GM15510 (cell line): ENCODE measurements around the gene ASTN1.

Source experiments
- POLR2A ChIP-seq: IDR thresholded peaks from 3 replicates; pipeline ENCODE4 v1.6.1; 2011; ENCODE audit warnings: borderline replicate concordance; ENCODE audit not compliant: insufficient read length; ENCODE audit errors: extremely low read depth

Gene ASTN1

GRCh38 chr1:177133977-177134538, 30.5 kb downstream of the ASTN1 start:
- TF ChIP-seq POLR2A = no peak

GRCh38 chr1:177132141-177132540, 32.4 kb downstream of the ASTN1 start:
- no peak for TF ChIP-seq POLR2A

GRCh38 chr1:177131723-177132122, 32.8 kb downstream of the ASTN1 start:
- no peak for TF ChIP-seq POLR2A

GRCh38 chr1:177130451-177130945, 34.0 kb downstream of the ASTN1 start:
- TF ChIP-seq POLR2A = no peak

GRCh38 chr1:177128665-177129281, 35.7 kb downstream of the ASTN1 start:
- TF ChIP-seq POLR2A = no peak

- TF ChIP-seq POLR2A = no peak
These were observed 38.2 kb downstream of the ASTN1 start for GRCh38 chr1:177126267-177126666.

- no peak for TF ChIP-seq POLR2A
These were observed 39.8 kb downstream of the ASTN1 start for GRCh38 chr1:177124577-177125278.

GRCh38 chr1:177122461-177123251, 41.9 kb downstream of the ASTN1 start:
- no peak for TF ChIP-seq POLR2A

- no peak for TF ChIP-seq POLR2A
These were observed 45.2 kb downstream of the ASTN1 start for GRCh38 chr1:177119311-177119710.

GRCh38 chr1:177118901-177119300, 45.6 kb downstream of the ASTN1 start:
- TF ChIP-seq POLR2A = no peak

GRCh38 chr1:177116941-177117340, 47.6 kb downstream of the ASTN1 start:
- TF ChIP-seq POLR2A = no peak

GRCh38 chr1:177106614-177107365, 57.7 kb downstream of the ASTN1 start:
- no peak for TF ChIP-seq POLR2A

GRCh38 chr1:177106196-177106595, 58.3 kb downstream of the ASTN1 start:
- no peak for TF ChIP-seq POLR2A
